NOMO-1 (cell line): ENCODE data around the gene ACADS.
"Not testable (repeated sequence)": the region's sequence is repeated elsewhere in the genome, so short reads cannot be mapped to it uniquely, and the experiment has no call there.

Experiments used
- DNase-seq, 2 experiments: peaks; one replicate each; lab custom pipeline; 2025; ENCODE audit not compliant: unreplicated experiment in 2 of 2; lab: John Stamatoyannopoulos, UW

ACADS gene

DNA sequence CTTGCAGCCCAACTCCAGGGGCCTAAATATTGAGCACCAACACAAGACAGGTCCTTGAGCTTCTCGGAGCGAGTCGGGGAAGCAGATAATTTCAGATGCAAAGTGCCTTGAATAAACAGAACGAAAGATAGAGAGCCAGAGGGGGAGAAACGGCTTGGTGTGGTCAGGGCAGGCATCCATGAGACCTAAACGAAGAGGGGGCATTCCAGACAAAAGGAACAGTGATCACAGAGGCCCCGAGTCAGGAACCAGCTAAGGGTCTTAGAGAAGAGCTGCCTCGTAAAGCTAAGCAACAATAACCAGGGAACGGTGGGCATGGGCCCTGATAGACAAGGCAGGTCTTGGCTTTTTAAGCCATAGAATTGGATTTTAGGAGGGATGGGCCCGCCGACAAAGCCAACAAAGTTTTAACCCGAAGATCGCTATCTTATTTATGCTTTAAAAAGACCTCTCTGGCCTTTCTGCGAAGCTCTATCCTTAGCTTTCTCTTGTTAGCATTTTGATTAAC, 421 bp upstream of the ACADS start:
- DNase-seq = no peak

- DNase-seq = no peak
Measured at GRCh38 chr12:120726510-120726793, 826 bp downstream of the ACADS start.

DNA sequence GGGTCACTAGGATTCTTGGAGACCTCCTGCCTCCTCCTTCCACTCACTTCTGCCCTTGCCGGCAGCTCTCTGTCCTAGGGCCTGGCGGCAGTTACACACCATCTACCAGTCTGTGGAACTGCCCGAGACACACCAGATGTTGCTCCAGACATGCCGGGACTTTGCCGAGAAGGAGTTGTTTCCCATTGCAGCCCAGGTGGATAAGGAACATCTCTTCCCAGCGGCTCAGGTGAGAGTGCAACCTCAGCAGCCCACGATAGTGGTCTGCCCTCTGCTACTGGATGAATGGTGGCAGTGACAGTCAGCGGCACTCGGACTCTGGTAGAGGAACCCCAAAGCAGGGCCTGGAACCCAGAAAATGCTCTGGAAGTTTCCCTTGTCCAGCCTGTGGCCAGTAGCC, 1.3 kb downstream of the ACADS start:
- DNase-seq = no peak

DNA sequence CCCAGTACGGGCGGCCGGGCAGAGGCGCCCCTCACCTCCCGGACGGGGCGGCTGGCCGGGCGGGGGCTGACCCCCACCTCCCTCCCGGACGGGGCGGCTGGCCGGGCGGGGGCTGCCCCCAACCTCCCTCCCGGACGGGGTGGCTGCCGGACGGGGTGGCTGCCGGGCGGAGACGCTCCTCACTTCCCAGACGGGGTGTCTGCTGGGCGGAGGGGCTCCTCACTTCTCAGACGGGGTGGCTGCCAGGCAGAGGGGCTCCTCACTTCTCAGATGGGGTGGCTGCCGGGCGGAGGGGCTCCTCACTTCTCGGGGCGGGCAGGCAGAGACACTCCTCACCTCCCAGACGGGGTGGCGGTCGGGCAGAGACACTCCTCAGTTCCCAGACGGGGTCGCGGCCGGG, 6.6 kb downstream of the ACADS start:
- not testable (repeated sequence) for DNase-seq

DNA sequence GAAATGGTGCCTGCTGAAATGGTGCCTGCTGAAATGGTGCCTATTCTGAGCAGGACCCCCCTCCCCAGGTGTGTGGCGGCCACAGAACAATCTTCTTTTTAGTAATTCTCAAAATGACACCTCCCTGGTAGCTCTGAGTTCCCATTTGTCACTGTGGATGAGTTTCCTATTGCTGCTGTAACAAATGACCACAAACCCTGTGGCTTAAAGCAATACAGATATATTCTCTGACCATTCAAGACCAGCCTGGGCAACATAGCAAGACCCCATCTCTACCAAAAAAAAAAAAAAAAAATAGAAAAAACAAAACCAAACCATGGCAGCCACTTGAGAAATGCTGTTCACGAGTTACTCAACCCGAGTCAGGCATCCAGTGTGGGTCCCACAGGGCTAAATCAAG, 7.9 kb downstream of the ACADS start:
- DNase-seq = no peak

GRCh38 chr12:120734210-120734609, 8.6 kb downstream of the ACADS start:
- DNase-seq = no peak

GRCh38 chr12:120735181-120735580, 9.6 kb downstream of the ACADS start:
- DNase-seq = no peak

- DNase-seq = no peak
Measured at GRCh38 chr12:120736404-120737331, 11.0 kb downstream of the ACADS start.

- no peak for DNase-seq
Measured at GRCh38 chr12:120737557-120738251, 12.1 kb downstream of the ACADS start.

- DNase-seq = no peak
Measured at GRCh38 chr12:120738252-120739030, 12.8 kb downstream of the ACADS start.

- no peak for DNase-seq
Measured at GRCh38 chr12:120739031-120739762, 13.6 kb downstream of the ACADS start.

GRCh38 chr12:120739821-120740613, 14.4 kb downstream of the ACADS start:
- no peak for DNase-seq

GRCh38 chr12:120740871-120741270, 15.2 kb downstream of the ACADS start:
- no peak for DNase-seq

DNA sequence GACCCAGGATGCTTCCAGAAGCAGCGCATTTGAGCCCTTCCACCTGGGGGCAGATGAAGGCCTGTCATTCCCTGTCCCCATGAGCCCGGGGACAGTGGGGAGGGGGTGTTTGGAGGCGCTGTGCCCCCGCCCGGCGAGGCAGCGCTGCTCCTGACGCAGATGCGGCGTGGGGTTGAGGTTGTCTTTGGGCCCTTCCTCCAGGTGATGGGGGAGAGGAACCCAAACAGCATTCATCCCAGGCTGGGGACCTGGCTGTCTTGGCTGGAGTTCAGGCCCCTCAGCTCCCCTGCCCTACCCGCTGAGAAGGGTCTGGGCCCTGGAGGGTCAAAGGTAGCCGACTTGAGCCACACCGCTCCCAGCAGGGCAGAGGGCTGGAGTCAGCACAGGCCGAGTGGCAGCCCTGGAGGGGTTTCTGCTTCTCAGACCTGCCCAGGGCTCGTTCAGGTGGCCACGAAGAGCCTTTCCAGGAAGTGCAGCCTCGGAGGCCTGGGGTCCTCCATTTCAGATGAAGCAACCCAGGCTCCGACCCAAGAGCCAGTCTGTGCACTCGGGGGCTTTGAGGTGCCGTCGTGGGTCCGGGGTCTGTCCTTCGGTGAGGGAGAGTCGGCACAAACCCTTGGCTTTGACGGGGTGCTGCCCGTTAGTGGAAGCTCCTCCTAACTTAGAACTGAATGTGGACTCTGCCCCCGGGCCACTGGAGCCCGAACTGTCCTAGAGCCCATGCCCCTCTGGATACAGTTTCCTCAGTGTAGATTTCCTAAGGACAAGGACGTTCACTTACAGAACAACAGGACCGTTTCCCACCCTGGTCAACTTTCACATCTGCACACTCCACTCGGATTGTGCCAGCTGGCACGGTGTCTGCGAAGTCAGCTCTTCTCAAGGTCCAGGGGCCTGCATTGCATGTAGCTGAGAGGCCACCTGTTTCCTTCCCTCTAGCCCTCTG, 16.1 kb downstream of the ACADS start:
- no peak for DNase-seq

GRCh38 chr12:120744922-120745493, 19.4 kb downstream of the ACADS start:
- no peak for DNase-seq

DNA sequence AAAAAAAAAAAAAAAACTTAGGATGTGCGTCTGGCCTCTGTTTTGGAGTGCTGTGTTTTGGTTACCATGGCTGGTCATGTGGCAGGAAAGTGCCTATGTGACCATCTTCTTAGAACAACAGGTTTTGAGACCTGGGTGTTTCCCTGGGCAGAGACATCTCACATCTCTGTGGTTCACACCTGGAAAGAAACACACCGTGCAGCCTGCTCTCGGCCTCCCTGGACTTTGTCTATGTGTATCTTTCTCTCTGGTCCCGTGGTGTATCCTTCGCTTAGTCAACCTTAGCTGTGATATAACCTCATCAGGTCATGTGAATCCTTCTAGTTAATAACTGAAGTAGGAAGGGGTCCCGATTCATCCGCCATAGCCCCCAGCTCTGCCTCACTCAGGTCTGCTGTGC, 22.6 kb downstream of the ACADS start:
- no peak for DNase-seq

GRCh38 chr12:120749256-120749655, 23.6 kb downstream of the ACADS start:
- DNase-seq = no peak

DNA sequence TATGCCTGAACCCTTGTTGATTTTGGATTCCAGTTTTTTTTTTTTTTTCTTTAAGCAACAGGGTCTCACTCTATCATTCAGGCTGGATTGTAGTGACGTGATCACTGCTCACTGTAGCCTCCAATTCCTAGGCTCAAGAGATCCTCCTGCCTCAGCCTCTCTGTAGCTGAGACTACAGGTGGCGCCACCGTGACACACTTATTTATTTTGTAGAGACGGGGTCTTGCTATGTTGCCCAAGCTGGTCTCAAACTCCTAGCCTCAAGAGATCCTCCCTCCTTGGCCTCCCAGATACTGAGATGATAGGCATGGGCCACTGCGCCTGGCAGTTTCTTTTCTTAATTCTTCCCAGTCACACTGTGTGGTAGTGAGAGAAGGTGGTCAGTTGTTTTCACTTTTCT, 25.2 kb downstream of the ACADS start:
- no peak for DNase-seq
